Heart left ventricle (tissue), 16 donors: ENCODE results near the gene F5. TPM values are rescaled to one million over a fixed set of nuclear protein-coding genes. Genes with fewer than 3 reads are reported as not detected.

Experiments used
- ATAC-seq, 4 donors: fragments of 200-7000 bp; cut with Tn5 transposase; one replicate each; pipeline ENCODE4 v1.9.1; 2020 to 2022; ENCODE audit warnings: moderate library complexity in 4 of 4, mild to moderate bottlenecking in 3 of 4, moderate number of reproducible peaks in 1 of 4
- DNase-seq, 5 donors: peaks; one replicate each; pipeline ENCODE4 v3.0.0-alpha.2; 2020
- H3K27ac ChIP-seq, 12 donors: fragments of 200-600 bp; sonication (generic) in 4 of 12; one replicate each; pipeline versions ENCODE4 v1.5.0 to v1.8.0; 2016 to 2022; ENCODE audit warnings: mild to moderate bottlenecking in 2 of 12
- H3K27me3 ChIP-seq, 9 donors: fragments of 200-600 bp; sonication (generic) in 2 of 9; one replicate each; pipeline versions ENCODE4 v1.5.1 to v1.8.0; 2016 to 2022; ENCODE audit warnings: mild to moderate bottlenecking in 3 of 9
- H3K36me3 ChIP-seq, 9 donors: fragments of 200-600 bp; sonication (generic) in 2 of 9; one replicate each; pipeline versions ENCODE4 v1.5.0 to v1.8.0; 2018 to 2022; ENCODE audit warnings: mild to moderate bottlenecking in 2 of 9
- H3K4me1 ChIP-seq, 12 donors: fragments of 200-600 bp; sonication (generic) in 4 of 12; one replicate each; pipeline versions ENCODE4 v1.5.0 to v1.8.0; 2016 to 2022; ENCODE audit warnings: mild to moderate bottlenecking in 3 of 12
- H3K4me3 ChIP-seq, 12 donors: fragments of 200-600 bp; sonication (generic) in 4 of 12; one replicate each; pipeline versions ENCODE4 v1.5.0 to v1.8.0; 2017 to 2022; ENCODE audit warnings: mild to moderate bottlenecking in 9 of 12, moderate library complexity in 4 of 12
- H3K9me3 ChIP-seq, 12 donors: fragments of 200-600 bp; sonication (generic) in 4 of 12; one replicate each; pipeline versions ENCODE4 v1.5.0 to v1.8.0; 2016 to 2022; ENCODE audit warnings: mild to moderate bottlenecking in 1 of 12
- POLR2A ChIP-seq, 2 donors: fragments of 450-650 bp; IDR thresholded peaks; one replicate each; pipeline ENCODE4 v1.6.1; 2017; ENCODE audit warnings: antibody characterized with exemption in 2 of 2, mild to moderate bottlenecking in 2 of 2, moderate library complexity in 2 of 2
- WGBS, 4 donors: extraction: QIAGEN DNeasy Blood & Tissue Kit in 2 of 4; methylation state at CpG; one replicate each; pipeline versions ENCODE4 v1.1.5 to v1.1.7; 2013 to 2018; 5-methylcytosine and 5-hydroxymethylcytosine counted together
- intact Hi-C, 10 donors: fragments of 100-400 bp; cut with DNase I; formaldehyde crosslinking; loops; one replicate each; pipeline versions ENCODE4 v1.11.1 to v1.14.2; 2022
- polyA plus RNA-seq, 2 donors: library from polyadenylated mRNA; stranded (reverse); fragments of 200-250 nt; gene quantifications; one replicate each; pipeline ENCODE4 v1.2.3, GENCODE V29; 2013
- total RNA-seq, 9 donors: library from RNA; depleted of rRNA in 2 of 9; stranded (reverse); fragments of >200 nt in 2 of 9; fragmentation: NEBNext Ultra II Directional in 3 of 9; extraction: Animal tissue kit (Norgen Biotek cat#: 25700) in 3 of 9; gene quantifications; one replicate each; pipeline versions ENCODE4 v1.1.0 to v1.2.4, GENCODE V29; 2016 to 2023
- TF ChIP-seq, protein P1 (sequence below), 12 donors: fragments of 200-600 bp; sonication (generic) in 4 of 12; IDR thresholded peaks; one replicate each; pipeline versions ENCODE4 v1.5.0 to v1.8.0; 2018 to 2022; ENCODE audit warnings: antibody characterized with exemption in 12 of 12, mild to moderate bottlenecking in 5 of 12
- donor health status: ischemic (EF 13 %, LVEDD 7.1; RV severe dilation, severe dysfunction).
- donor health status: healthy with polysubstance abuse.
- donor health status: DM: no; HTN: yes; CAD: no.
- donor health status: DM: no; HTN: no; CAD: no.
- donor health status: ischemic (EF 25% LVEDD 6.9; RV normal size, moderate dysfunction).
- donor health status: ischemic (EF 25% LVEDD 5.7; RV mildly dilated, moderate dysfunction).
- donor health status: healthy.
- donor health status: DM: yes; HTN: yes; CAD: no.
- donor health status: ischemic (EF 35%, LVEDD 5.7; RV mildly dilated, moderate dysfunction).
- donor health status: nonischemic (EF 11% LVEDD 7.7; RV severe dilation, severe dysfunction).
- donor health status: DM: yes; HTN: yes; CAD: no.
- donor health status: PGD.
- donor health status: ischemic (EF 29% LVEDD 5.4; RV normal size, mild dysfunction).
- donor health status: nonischemic (EF 23%, LVEDD 6.1; RV moderate dilation, normal function).

Gene F5
- total and polyA plus RNA-seq, 11 donors: 0.93 to 43.3 (median 18.0) TPM

DNA sequence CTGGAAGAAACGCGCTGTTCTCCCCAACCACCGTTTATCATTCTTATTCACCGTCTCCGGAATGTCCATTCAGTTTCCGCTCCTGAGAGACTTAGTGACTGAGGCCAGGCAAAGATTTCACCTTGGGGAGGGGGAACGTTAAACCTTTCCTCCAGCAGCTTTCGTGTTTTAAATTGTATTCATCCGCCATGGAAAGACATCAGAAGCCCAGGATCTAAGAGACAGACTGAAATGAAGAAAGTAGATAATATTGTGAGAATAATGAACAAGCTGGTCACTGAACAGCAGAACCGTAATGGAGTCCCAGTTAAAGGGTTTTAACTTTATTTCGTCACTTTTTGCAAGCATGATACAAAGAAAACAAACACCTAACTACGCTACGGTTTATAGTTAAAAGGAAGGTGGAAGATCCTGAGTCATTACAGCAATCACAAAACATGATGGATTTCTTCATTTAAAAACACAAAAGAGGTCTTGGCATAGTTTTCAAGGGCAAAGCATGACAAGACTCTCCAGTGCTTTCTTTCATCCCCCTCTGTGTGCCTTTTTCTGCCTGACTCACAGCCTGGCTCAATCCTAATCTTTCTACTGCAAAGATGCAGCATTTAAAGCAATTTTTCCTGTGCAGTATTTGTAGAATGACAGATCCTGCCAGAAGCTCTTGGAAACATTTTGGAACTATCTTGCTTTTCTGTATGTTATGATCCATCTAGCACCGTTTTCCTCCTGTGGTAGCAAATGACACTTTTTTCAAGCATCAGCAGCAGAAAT lies 99.8 kb downstream of the F5 start:
- H3K27me3 ChIP-seq: no peaks in the 10 kb centered on the region
- H3K4me1 ChIP-seq: peaks cover 0 to 40% (median 16%) of the 10 kb centered on the region in 12 donors
- peak overlapping the region in 11 of 12 donors; percentile 50 to 95 (median 86) for H3K4me3 ChIP-seq
- ATAC-seq: peak in 1 of 4 donors; percentile 6
- WGBS, 4 donors: 5 to 7% (median 5%) methylated on average over 14 of the region's 14 CpGs
- no peaks in the 10 kb centered on the region for H3K9me3 ChIP-seq
- H3K27ac ChIP-seq: peak overlapping the region; percentile 94 to 99 (median 98)
- peak in 1 of 5 donors; percentile 28 for DNase-seq
- intact Hi-C loops: loop anchor here in 5 of 10 donors (5.0 to 10.0 kb wide), 2 partner anchors 119 to 308 kb away; partner anchors contain the start of genes BLZF1 (in 3 of the 5), NME7 (in 3 of the 5) and METTL18 (in 2 of the 5)
- no peaks in the 10 kb centered on the region for H3K36me3 ChIP-seq
- TF ChIP-seq, protein P1, sequence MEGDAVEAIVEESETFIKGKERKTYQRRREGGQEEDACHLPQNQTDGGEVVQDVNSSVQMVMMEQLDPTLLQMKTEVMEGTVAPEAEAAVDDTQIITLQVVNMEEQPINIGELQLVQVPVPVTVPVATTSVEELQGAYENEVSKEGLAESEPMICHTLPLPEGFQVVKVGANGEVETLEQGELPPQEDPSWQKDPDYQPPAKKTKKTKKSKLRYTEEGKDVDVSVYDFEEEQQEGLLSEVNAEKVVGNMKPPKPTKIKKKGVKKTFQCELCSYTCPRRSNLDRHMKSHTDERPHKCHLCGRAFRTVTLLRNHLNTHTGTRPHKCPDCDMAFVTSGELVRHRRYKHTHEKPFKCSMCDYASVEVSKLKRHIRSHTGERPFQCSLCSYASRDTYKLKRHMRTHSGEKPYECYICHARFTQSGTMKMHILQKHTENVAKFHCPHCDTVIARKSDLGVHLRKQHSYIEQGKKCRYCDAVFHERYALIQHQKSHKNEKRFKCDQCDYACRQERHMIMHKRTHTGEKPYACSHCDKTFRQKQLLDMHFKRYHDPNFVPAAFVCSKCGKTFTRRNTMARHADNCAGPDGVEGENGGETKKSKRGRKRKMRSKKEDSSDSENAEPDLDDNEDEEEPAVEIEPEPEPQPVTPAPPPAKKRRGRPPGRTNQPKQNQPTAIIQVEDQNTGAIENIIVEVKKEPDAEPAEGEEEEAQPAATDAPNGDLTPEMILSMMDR (IDR thresholded peaks at IDR 0.05): no peak
- no peak for TF ChIP-seq POLR2A (IDR thresholded peaks at IDR 0.05)

DNA sequence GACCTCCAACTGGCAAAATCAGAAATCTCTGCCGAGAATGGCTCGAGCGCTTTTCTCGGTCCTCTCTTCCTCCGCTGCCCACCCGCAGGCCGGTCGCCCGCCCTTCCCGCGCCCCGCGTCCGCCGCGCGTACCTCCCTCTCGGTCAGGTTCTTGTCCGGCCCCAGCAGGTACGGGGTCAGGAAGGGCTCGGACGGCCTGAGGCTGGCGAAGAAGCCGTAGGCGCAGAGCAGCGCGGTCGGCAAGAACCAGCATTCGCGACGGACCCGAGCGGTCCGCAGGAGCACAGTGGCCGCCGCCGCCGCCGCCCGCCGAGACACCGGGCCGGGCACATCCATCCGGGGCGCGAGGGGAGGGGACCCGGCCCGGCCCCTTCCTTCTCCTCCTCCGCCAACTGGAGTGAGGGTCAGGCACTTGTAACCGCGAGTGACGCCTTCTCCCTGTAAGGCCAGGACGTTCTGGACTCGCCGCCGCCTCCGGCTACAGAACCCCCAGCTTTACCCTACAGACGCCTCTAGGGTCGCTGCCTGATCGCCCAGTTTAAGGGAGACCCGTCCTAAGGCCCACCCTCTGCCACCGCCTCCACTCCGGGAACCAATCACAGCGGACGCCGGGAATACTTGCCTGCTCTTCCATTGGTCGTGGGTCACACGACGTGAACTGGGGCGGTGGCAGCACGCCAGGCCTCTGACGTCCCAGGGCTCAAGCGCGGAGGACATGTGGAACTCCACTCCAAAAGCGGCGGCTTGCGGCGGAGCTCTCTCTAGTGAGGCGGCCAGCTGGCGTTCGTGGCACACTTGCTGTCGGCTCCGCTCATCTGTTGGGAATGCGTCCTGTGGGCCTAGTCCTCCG lies 100.6 kb downstream of the F5 start, which contains the start of gene SLC19A2:
Gene SLC19A2, minus strand, starts transcription at position 514 of the 850 bp plus-strand sequence. Its CDS starts 178 bp downstream, at position 336.
- H3K4me1 ChIP-seq: peaks cover 0 to 40% (median 19%) of the 10 kb centered on the region in 12 donors
- H3K27me3 ChIP-seq: no peaks in the 10 kb centered on the region
- intact Hi-C loops: loop anchor here in 5 of 10 donors (5.0 to 10.0 kb wide), 2 partner anchors 118 to 309 kb away; partner anchors contain the start of genes BLZF1 (in 3 of the 5), NME7 (in 3 of the 5) and METTL18 (in 2 of the 5)
- ATAC-seq (peak; percentile 94 to 99 (median 97)), DNase-seq (peak; percentile 99 to 100 (median 100))
- H3K9me3 ChIP-seq: no peaks in the 10 kb centered on the region
- 0 to 1% (median 0%) methylated on average over 60 to 85 of the region's 85 CpGs for WGBS, 4 donors
- peak within 1 kb of the TSS; percentile 50 to 95 (median 84) for H3K4me3 ChIP-seq
- H3K36me3 ChIP-seq: no peaks in the 10 kb centered on the region
- H3K27ac ChIP-seq: peak within 1 kb of the TSS; percentile 94 to 99 (median 98)
- TF ChIP-seq, protein P1 (IDR thresholded peaks at IDR 0.05): peak in 9 of 12 donors; percentile 15 to 61 (median 40)
- peak; percentile 75 to 98 for TF ChIP-seq POLR2A (IDR thresholded peaks at IDR 0.05)

DNA sequence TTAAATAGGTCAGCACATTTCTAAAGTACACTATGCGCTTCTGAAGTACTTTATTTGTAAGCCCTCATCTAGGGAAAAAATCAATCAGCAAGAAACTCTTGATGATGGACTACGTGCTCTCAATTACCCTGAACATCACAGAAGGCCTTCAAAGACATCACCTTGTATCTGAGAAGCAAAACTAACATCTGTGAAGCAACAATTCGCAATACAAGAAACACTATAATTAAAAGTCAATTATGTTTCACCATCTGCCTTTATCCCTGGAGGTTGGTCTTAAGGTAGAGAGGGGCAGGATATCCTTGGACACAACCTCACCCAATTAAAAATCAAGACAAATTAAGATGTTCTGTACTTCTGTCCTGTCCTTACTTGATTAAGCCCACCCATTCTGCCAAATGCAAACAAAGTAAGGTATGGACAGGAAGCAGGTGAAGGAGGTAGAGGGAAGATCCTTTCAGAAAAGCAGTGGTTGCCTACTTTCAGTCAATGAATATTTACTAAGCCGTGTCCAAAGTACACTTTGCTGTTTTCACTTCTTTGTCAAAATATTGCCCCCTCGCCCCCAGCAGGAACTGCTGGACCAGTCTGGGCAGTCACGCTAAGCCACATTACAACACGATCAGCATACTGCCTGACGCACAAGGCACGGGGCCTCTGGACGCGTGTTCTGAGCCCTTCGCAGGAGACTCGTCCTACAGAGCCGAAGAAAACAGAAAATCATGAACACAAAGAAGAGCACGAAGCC lies 101.4 kb downstream of the F5 start:
- Histone ChIP-seq H3K27me3 (no peaks in the 10 kb centered on the region), H3K36me3 (no peaks in the 10 kb centered on the region), H3K27ac (peak overlapping the region; percentile 94 to 99 (median 98)), H3K4me1 (peaks cover 0 to 40% (median 19%) of the 10 kb centered on the region in 12 donors), H3K9me3 (no peaks in the 10 kb centered on the region), H3K4me3 (peak overlapping the region; percentile 50 to 95 (median 84))
- DNase-seq: peak; percentile 45 to 67 (median 56)
- 10 to 12% (median 11%) methylated on average over 15 of the region's 15 CpGs for WGBS, 4 donors
- ATAC-seq: peak in 2 of 4 donors; percentile 30 to 50
- TF ChIP-seq POLR2A (IDR thresholded peaks at IDR 0.05): no peak
- TF ChIP-seq, protein P1 (IDR thresholded peaks at IDR 0.05): no peak
- intact Hi-C loops: loop anchor here in 5 of 10 donors (5.0 to 10.0 kb wide), 2 partner anchors 118 to 310 kb away; partner anchors contain the start of genes BLZF1 (in 3 of the 5), NME7 (in 3 of the 5) and METTL18 (in 2 of the 5)
